Measurements from ENCODE around the gene CDKN2C.
"Not testable (repeated sequence)": the region's sequence is repeated elsewhere in the genome, so short reads cannot be mapped to it uniquely, and the experiment has no call there.

CDKN2C gene

GRCh38 chr1:50930965-50931737 is 38.9 kb upstream of the CDKN2C start (continued):
- 0 out of 2 replicates have a peak, but pooled peaks have one; percentile 15 for TF ChIP-seq ZNF629 (tag by site-specific recombination; IDR thresholded peaks at IDR 0.05)
- TF ChIP-seq ZNF138 (tag by site-specific recombination; IDR thresholded peaks at IDR 0.05; ENCODE audit: borderline replicate concordance): no peak
- 0 out of 2 replicates have a peak, but pooled peaks have one; percentile 36 for TF ChIP-seq HIC1 (tag by site-specific recombination; IDR thresholded peaks at IDR 0.05)
- TF ChIP-seq GLIS1 (tag by site-specific recombination; IDR thresholded peaks at IDR 0.05): no peak
- 0 out of 2 replicates have a peak, but pooled peaks have one; percentile 7 for TF ChIP-seq ZBTB21 (tag by site-specific recombination; IDR thresholded peaks at IDR 0.05)
- no peak for TF ChIP-seq ZBTB8A (tag by site-specific recombination; IDR thresholded peaks at IDR 0.05)
- no peak for TF ChIP-seq SCRT2 (tag by site-specific recombination; IDR thresholded peaks at IDR 0.05)
- no peak for TF ChIP-seq ZNF555 (tag by site-specific recombination; conservative IDR thresholded peaks at IDR 0.05)
- TF ChIP-seq PRDM1 (tag by site-specific recombination; IDR thresholded peaks at IDR 0.05): peak; percentile 68
- TF ChIP-seq ZFHX2 (tag by site-specific recombination; conservative IDR thresholded peaks at IDR 0.05): peak; percentile 64
- TF ChIP-seq MYNN (tag by site-specific recombination; IDR thresholded peaks at IDR 0.05; ENCODE audit: borderline replicate concordance): no peak

GRCh38 chr1:50932043-50932442 is 38.0 kb upstream of the CDKN2C start:
- H3K27ac ChIP-seq (ENCODE audit: extremely low read depth, low read depth, low read length); H3K4me1 ChIP-seq (ENCODE audit: control insufficient read depth, insufficient read depth, low read length); H3K9me3 ChIP-seq (ENCODE audit: control insufficient read depth, insufficient read depth, low read depth, low read length); H3K36me3 ChIP-seq (ENCODE audit: control insufficient read depth in 2 of 2, insufficient read depth in 1 of 2, low read length in 2 of 2); POLR2A ChIA-PET; H3K4me3 ChIP-seq (ENCODE audit: low read depth, low read length): not testable (repeated sequence)
- CTCF ChIA-PET: interaction anchor here (0.6 to 0.9 kb wide), 4 partner anchors 16 to 473 kb away, joined by 3 to 4 read pairs (median 3); no protein-coding TSS in a partner anchor

GRCh38 chr1:50933770-50934169 is 36.3 kb upstream of the CDKN2C start:
- H3K36me3 ChIP-seq (ENCODE audit: control insufficient read depth in 2 of 2, insufficient read depth in 1 of 2, low read length in 2 of 2); CTCF ChIA-PET; H3K4me3 ChIP-seq (ENCODE audit: low read depth, low read length); H3K27ac ChIP-seq (ENCODE audit: extremely low read depth, low read depth, low read length); H3K4me1 ChIP-seq (ENCODE audit: control insufficient read depth, insufficient read depth, low read length); POLR2A ChIA-PET; H3K9me3 ChIP-seq (ENCODE audit: control insufficient read depth, insufficient read depth, low read depth, low read length): not testable (repeated sequence)

GRCh38 chr1:50934838-50935237 is 35.2 kb upstream of the CDKN2C start:
- TF ChIP-seq ZNF558 (tag by site-specific recombination; IDR thresholded peaks at IDR 0.05) (peak; percentile 97), ZNF792 (tag by site-specific recombination; IDR thresholded peaks at IDR 0.05) (no peak)
- no peaks in the 10 kb centered on the region for H3K9me3 ChIP-seq (ENCODE audit: control insufficient read depth, insufficient read depth, low read depth, low read length)
- no peaks in the 10 kb centered on the region for H3K4me1 ChIP-seq (ENCODE audit: control insufficient read depth, insufficient read depth, low read length)
- ChIA-PET POLR2A (no interaction called here), CTCF (interaction anchor here (0.6 kb wide), 1 partner anchor 258 kb away, joined by 3 read pairs; no protein-coding TSS in a partner anchor)
- H3K36me3 ChIP-seq (ENCODE audit: control insufficient read depth in 2 of 2, insufficient read depth in 1 of 2, low read length in 2 of 2): no peaks in the 10 kb centered on the region
- no peak overlapping the region for H3K4me3 ChIP-seq (ENCODE audit: low read depth, low read length)
- no peak overlapping the region for H3K27ac ChIP-seq (ENCODE audit: extremely low read depth, low read depth, low read length)

GRCh38 chr1:50935276-50935675 is 34.8 kb upstream of the CDKN2C start:
- POLR2A ChIA-PET; H3K4me3 ChIP-seq (ENCODE audit: low read depth, low read length); H3K9me3 ChIP-seq (ENCODE audit: control insufficient read depth, insufficient read depth, low read depth, low read length); H3K27ac ChIP-seq (ENCODE audit: extremely low read depth, low read depth, low read length); H3K4me1 ChIP-seq (ENCODE audit: control insufficient read depth, insufficient read depth, low read length); H3K36me3 ChIP-seq (ENCODE audit: control insufficient read depth in 2 of 2, insufficient read depth in 1 of 2, low read length in 2 of 2): not testable (repeated sequence)
- CTCF ChIA-PET: interaction anchor here (0.6 kb wide), 1 partner anchor 257 kb away, joined by 3 read pairs; no protein-coding TSS in a partner anchor
- TF ChIP-seq GLIS1 (tag by site-specific recombination; IDR thresholded peaks at IDR 0.05): peak; percentile 54; the same call in 1 of the 2 replicates
- peak; percentile 54; the same call in 1 of the 2 replicates for TF ChIP-seq ZNF585B (tag by site-specific recombination; IDR thresholded peaks at IDR 0.05)

All from HEK293 (cell line).